Right atrium auricular region (tissue), 2 donors: Measurements from ENCODE around the gene FOXP1. TPM values are rescaled to one million over a fixed set of nuclear protein-coding genes. Genes with fewer than 3 reads are reported as not detected.

Experiments used
- DNase-seq: peaks from one replicate; pipeline ENCODE4 v3.0.0-alpha.2; 2019; ENCODE audit warnings: low spot score
- H3K27ac ChIP-seq, 2 donors: fragments of 200-600 bp; sonication (generic); 1 replicate in 1 of 2; 2 replicates in 1 of 2; pipeline ENCODE4 v1.5.1; 2016 to 2019
- H3K27me3 ChIP-seq, 2 donors: fragments of 200-600 bp; sonication (generic); one replicate each; pipeline versions ENCODE4 v1.5.1 to v1.6.0; 2017 to 2019
- H3K36me3 ChIP-seq: fragments of 200-600 bp; sonication (generic); one replicate; pipeline ENCODE4 v1.5.1; 2016
- H3K4me1 ChIP-seq, 2 donors: fragments of 200-600 bp; sonication (generic); one replicate each; pipeline versions ENCODE4 v1.5.1 to v1.6.0; 2017 to 2019
- H3K4me3 ChIP-seq, 2 donors: fragments of 200-600 bp; sonication (generic); 1 replicate in 1 of 2; 2 replicates in 1 of 2; pipeline ENCODE4 v1.5.1; 2017 to 2019; ENCODE audit warnings: mild to moderate bottlenecking in 1 of 2, moderate library complexity in 1 of 2
- H3K9me3 ChIP-seq, 2 donors: fragments of 200-600 bp; sonication (generic); one replicate each; pipeline ENCODE4 v1.5.1; 2019
- CTCF ChIP-seq, 2 donors: fragments of 200-600 bp; sonication (generic); IDR thresholded peaks; one replicate each; pipeline ENCODE4 v1.5.1; 2019; ENCODE audit warnings: antibody characterized with exemption in 2 of 2
- total RNA-seq, 2 donors: library from RNA; depleted of rRNA; stranded (reverse); fragments of >200 nt; gene quantifications; one replicate each; pipeline ENCODE4 v1.1.0, GENCODE V29; 2016

The FOXP1 gene
- total RNA-seq, 2 donors from 2014 or later, result 39.2 to 59.0 TPM

DNA sequence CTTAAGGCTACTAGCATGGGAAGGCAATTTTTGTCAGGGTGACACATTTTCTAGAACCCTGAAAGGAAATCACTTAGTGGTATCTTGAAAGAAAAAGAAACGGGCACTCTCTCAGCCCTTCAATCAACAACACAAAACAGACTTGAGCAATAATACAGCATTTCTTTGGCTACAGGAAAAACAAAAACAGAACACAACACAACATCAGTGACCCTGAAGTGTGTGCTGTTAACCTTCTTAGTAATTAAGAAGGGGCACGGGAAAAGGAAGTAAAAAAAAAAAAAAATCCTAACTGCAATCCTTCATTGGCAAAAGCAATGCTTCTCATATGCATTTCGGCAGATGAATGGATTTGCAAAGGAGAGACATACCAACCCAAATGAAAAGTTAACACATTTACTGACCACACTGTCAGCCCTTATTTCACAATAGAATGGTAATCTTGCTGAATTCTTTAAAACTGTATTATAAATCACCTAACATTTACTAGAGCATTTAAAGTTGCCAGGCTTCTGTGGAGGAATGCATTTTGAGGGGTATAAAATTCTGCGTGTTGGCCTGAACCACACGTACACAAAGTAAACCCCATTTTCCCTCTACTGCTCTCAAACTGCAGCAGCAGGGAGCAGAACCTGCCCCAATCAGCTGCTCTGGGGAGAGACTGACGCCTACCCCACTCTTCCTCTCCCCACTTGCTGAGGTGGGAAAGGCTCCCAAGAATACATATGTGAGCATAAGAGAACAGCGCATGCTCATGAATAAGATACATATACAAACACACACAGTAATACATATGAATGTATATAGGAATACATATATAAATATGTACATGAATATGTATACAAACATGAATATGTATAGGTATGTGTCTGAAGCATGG, 198.5 kb downstream of the FOXP1 start:
- no peak overlapping the region for H3K4me3 ChIP-seq
- no peaks in the 10 kb centered on the region for H3K9me3 ChIP-seq
- no peaks in the 10 kb centered on the region for H3K36me3 ChIP-seq
- peaks cover 0 to 19% of the 10 kb centered on the region in 2 donors for H3K4me1 ChIP-seq
- H3K27ac ChIP-seq, result no peak overlapping the region
- H3K27me3 ChIP-seq, result no peaks in the 10 kb centered on the region
- DNase-seq, result no peak
- TF ChIP-seq CTCF (IDR thresholded peaks at IDR 0.05), result no peak

- no peak for DNase-seq
- H3K27me3 ChIP-seq, result no peaks in the 10 kb centered on the region
- no peak for TF ChIP-seq CTCF (IDR thresholded peaks at IDR 0.05)
- H3K4me3 ChIP-seq, result no peak overlapping the region
- H3K36me3 ChIP-seq, result no peaks in the 10 kb centered on the region
- H3K4me1 ChIP-seq, result peaks cover 0 to 13% of the 10 kb centered on the region in 2 donors
- H3K27ac ChIP-seq, result no peak overlapping the region
- H3K9me3 ChIP-seq, result no peaks in the 10 kb centered on the region
Observed at GRCh38 chr3:71384388-71384787, 199.1 kb downstream of the FOXP1 start.

DNA sequence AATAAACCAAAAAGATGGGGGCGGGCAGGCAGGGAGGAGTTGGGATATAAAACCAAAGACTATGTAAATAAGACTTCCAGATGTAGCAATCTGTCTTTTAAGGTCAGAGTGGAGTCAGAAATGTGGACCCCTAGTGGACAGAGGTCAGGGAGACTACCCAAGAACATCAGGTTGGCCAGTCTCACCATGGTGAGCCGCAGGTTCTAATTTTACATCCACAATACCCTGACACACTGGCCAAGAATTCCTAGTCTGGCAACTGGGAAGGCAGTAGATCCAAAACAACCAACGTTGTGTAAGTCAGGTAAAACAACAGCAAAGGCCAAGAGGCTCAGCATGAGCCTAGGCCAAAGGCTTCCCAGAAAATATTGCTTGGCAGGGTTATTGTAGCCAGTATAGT, 203.4 kb downstream of the FOXP1 start:
- Histone ChIP-seq H3K27ac (no peak overlapping the region), H3K4me1 (peaks cover 0 to 10% of the 10 kb centered on the region in 2 donors), H3K9me3 (no peaks in the 10 kb centered on the region), H3K36me3 (no peaks in the 10 kb centered on the region), H3K27me3 (no peaks in the 10 kb centered on the region), H3K4me3 (no peak overlapping the region)
- DNase-seq, result no peak
- no peak for TF ChIP-seq CTCF (IDR thresholded peaks at IDR 0.05)

DNA sequence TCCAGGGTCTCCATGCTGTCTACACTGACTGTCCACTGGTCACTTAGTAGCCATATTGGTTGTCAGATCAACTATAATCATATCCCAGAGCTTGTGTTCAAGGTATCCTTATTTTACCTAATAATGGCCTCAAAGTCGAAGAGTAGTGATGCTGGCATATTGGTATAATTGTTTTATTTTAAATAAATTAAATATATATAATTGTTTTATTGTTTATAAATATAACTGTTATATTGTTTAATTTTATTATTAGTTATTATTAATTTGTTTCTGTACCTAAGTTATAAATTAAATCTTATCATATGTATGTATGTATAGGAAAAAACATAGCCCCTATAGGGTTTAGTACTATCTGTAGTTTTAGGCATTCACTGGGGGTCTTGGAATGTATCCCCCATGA, 205.0 kb downstream of the FOXP1 start:
- no peak for DNase-seq
- Histone ChIP-seq H3K4me1 (no peaks in the 10 kb centered on the region), H3K36me3 (no peaks in the 10 kb centered on the region), H3K27me3 (no peaks in the 10 kb centered on the region), H3K9me3 (no peaks in the 10 kb centered on the region), H3K4me3 (no peak overlapping the region), H3K27ac (no peak overlapping the region)
- TF ChIP-seq CTCF (IDR thresholded peaks at IDR 0.05), result no peak

GRCh38 chr3:71376911-71377310, 206.6 kb downstream of the FOXP1 start:
- DNase-seq, result no peak
- TF ChIP-seq CTCF (IDR thresholded peaks at IDR 0.05), result no peak
- H3K4me1 ChIP-seq, result no peaks in the 10 kb centered on the region
- no peak overlapping the region for H3K27ac ChIP-seq
- H3K9me3 ChIP-seq, result no peaks in the 10 kb centered on the region
- H3K36me3 ChIP-seq, result no peaks in the 10 kb centered on the region
- H3K27me3 ChIP-seq, result no peaks in the 10 kb centered on the region
- H3K4me3 ChIP-seq, result no peak overlapping the region

DNA sequence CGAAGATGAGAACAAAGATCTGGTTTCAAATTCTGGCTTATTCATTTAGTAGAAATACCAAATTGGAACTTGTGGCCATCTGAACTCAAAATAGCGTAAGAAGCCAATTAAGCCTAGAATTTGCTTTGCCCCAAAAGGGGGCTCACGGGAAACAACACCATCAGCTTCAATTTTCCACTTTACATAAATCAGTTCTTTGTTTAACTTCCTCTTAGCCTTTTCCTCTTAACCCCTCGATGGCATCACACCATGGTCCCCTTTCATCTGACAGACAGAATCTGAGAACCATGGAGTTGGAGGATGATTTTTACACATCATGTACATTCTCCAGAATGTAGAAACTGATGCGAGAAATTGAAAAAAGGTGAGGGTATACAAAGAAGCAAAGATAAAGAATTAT, 207.0 kb downstream of the FOXP1 start:
- TF ChIP-seq CTCF (IDR thresholded peaks at IDR 0.05), result no peak
- DNase-seq, result no peak
- H3K36me3 ChIP-seq, result no peaks in the 10 kb centered on the region
- no peaks in the 10 kb centered on the region for H3K4me1 ChIP-seq
- H3K4me3 ChIP-seq, result no peak overlapping the region
- no peak overlapping the region for H3K27ac ChIP-seq
- no peaks in the 10 kb centered on the region for H3K27me3 ChIP-seq
- H3K9me3 ChIP-seq, result no peaks in the 10 kb centered on the region
